ENCODE results near the gene DOC2B. TPM values are rescaled to one million over a fixed set of nuclear protein-coding genes. Genes with fewer than 3 reads are reported as not detected.
A peak's percentile ranks its signal among the peaks of the same experiment; 100 is the strongest.
"Not testable (repeated sequence)": the region's sequence is repeated elsewhere in the genome, so short reads cannot be mapped to it uniquely, and the experiment has no call there.

The DOC2B gene
- under 1 TPM in 1 of 2 experiments, not detected in 1; 0.05 TPM for total RNA-seq

DNA sequence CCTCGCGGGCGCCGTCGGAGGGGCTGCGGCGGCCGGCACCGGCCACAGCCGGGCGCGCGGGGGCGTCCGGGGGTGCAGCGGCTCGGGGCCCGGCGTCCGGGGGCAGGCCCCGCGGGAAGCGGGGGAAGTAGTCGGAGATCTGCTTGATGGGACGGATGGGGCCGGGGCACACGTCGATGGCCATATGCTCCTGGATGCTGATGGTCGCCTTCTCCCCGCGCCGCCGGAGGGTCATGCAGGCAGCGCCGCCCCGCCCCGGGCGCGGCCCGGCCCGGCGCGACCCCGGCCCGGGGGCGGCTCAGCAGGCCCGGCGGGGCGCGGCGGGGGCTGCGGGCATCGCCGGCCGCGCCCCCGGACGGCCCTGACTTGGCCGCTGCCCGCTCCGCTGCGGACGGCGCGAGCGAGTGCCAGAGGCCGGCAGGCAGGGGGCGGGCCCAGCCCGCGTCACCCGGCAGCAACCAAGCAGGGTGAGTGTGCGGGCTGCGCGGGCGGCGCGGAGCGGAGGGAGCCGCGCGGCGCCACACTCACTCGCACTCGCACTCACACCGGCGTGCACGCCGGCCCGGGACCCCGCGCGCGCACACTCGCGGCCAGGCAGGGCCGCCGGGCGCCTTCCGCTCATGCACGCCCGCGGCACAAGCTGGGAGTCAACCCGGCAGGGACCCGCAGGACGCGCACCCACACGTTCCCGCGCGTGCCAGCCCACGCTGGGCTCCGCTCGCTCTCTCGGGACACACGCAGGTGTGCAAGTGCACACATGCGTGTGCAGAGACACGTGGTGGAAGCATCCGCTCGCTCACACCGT is at the start of gene DOC2B:
Gene DOC2B, minus strand, starts transcription at position 406 of the 805 bp plus-strand sequence. Its CDS starts 171 bp downstream, at position 235.
- no peak within 1 kb of the TSS for H3K27ac Mint-ChIP-seq
- H3K4me1 Mint-ChIP-seq: peaks cover 21% of the 10 kb centered on the region
- CTCF ChIA-PET: no interaction called here
- H3K4me3 Mint-ChIP-seq: peak within 1 kb of the TSS; percentile 21
- no peaks in the 10 kb centered on the region for H3K9me3 Mint-ChIP-seq (ENCODE audit: low read depth)
- peaks cover 49% of the 10 kb centered on the region for H3K27me3 Mint-ChIP-seq
- DNase-seq (no peak), ATAC-seq (peak; percentile 59)
- no peaks in the 10 kb centered on the region for H3K36me3 Mint-ChIP-seq

DNA sequence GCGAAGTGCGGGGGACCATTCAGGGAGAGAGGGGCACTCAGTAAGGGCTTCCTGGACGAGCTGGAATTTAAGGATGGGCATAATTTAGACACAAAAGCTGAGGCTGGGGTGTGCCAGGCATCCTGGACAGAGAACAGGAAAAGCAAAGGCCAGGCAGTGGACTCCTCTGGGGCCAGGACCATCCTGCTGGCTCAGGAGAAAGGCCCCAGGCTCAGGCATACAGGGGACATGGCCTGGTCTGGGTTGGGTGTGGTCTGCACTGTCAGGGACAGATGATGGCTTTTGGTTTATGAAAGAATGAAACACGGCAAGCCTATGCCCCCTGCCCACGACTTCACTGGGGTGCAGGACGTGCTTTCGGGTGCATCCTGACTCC is 48.9 kb upstream of the DOC2B start:
- H3K4me1 Mint-ChIP-seq: no peaks in the 10 kb centered on the region
- CTCF ChIA-PET: no interaction called here
- no peak for ATAC-seq
- H3K27me3 Mint-ChIP-seq: no peaks in the 10 kb centered on the region
- no peaks in the 10 kb centered on the region for H3K36me3 Mint-ChIP-seq
- no peak overlapping the region for H3K4me3 Mint-ChIP-seq
- H3K27ac Mint-ChIP-seq: no peak overlapping the region
- H3K9me3 Mint-ChIP-seq (ENCODE audit: low read depth): no peaks in the 10 kb centered on the region
- DNase-seq: no peak

GRCh38 chr17:229709-230394 is 48.4 kb upstream of the DOC2B start:
- Mint-ChIP-seq H3K36me3 (no peaks in the 10 kb centered on the region), H3K27me3 (no peaks in the 10 kb centered on the region), H3K4me3 (no peak overlapping the region), H3K9me3 (ENCODE audit: low read depth) (no peaks in the 10 kb centered on the region), H3K4me1 (no peaks in the 10 kb centered on the region), H3K27ac (no peak overlapping the region)
- CTCF ChIA-PET: no interaction called here
- DNase-seq (no peak), ATAC-seq (no peak)

- DNase-seq (no peak), ATAC-seq (no peak)
- CTCF ChIA-PET: interaction anchor here (0.6 kb wide), 1 partner anchor 60 kb away, joined by 3 read pairs; no protein-coding TSS in a partner anchor
- no peaks in the 10 kb centered on the region for H3K36me3 Mint-ChIP-seq
- H3K27me3 Mint-ChIP-seq: no peaks in the 10 kb centered on the region
- H3K4me3 Mint-ChIP-seq: no peak overlapping the region
- H3K9me3 Mint-ChIP-seq (ENCODE audit: low read depth): no peaks in the 10 kb centered on the region
- H3K4me1 Mint-ChIP-seq: no peaks in the 10 kb centered on the region
- H3K27ac Mint-ChIP-seq: no peak overlapping the region
Observed at GRCh38 chr17:228951-229708, 47.7 kb upstream of the DOC2B start.

DNA sequence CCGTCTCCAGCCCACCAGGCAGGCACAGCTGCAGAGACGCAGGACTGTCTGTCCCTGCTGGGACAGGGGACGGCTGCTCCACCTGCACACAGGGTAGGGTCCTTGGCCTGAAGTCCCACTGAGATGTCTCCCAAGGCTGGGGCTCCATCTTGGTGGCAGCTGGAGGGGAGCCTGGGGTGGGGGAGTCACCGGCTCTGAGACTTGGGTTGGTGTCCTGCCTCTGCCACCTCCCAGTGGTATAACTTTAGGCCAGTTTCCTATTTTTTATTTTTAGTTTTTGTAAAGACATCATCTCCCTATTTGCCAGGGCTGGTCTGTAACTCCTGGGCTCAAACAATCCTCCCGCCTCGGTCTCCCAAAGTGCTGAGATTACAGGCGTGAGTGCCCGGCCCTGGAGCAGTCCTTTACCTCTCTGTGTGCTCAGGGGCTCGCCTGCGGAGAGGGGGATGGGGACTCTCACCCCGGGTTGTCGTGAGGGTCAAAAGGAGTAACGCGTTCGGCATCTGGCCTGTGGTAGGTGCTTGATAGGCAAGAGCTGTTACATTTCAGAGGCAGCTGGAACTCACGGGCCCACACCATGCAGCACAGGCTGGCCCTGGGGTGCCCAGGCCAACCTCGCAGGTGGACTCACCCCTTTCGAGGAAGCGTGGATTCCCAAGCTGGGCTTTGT is 46.6 kb upstream of the DOC2B start:
- Mint-ChIP-seq H3K36me3 (no peaks in the 10 kb centered on the region), H3K9me3 (ENCODE audit: low read depth) (no peaks in the 10 kb centered on the region), H3K27ac (no peak overlapping the region), H3K27me3 (no peaks in the 10 kb centered on the region), H3K4me3 (no peak overlapping the region), H3K4me1 (no peaks in the 10 kb centered on the region)
- no peak for DNase-seq
- CTCF ChIA-PET: interaction anchor here (0.6 kb wide), 1 partner anchor 61 kb away, joined by 3 read pairs; no protein-coding TSS in a partner anchor
- no peak for ATAC-seq

- CTCF ChIA-PET: no interaction called here
- Mint-ChIP-seq H3K27ac (no peak overlapping the region), H3K4me3 (no peak overlapping the region), H3K9me3 (ENCODE audit: low read depth) (no peaks in the 10 kb centered on the region), H3K27me3 (no peaks in the 10 kb centered on the region), H3K4me1 (no peaks in the 10 kb centered on the region), H3K36me3 (no peaks in the 10 kb centered on the region)
- DNase-seq (no peak), ATAC-seq (no peak)
Observed at GRCh38 chr17:227078-227945, 45.9 kb upstream of the DOC2B start.

GRCh38 chr17:226108-227077 is 44.9 kb upstream of the DOC2B start:
- DNase-seq (no peak), ATAC-seq (no peak)
- Mint-ChIP-seq H3K4me1 (no peaks in the 10 kb centered on the region), H3K4me3 (no peak overlapping the region), H3K36me3 (no peaks in the 10 kb centered on the region), H3K27me3 (no peaks in the 10 kb centered on the region), H3K9me3 (ENCODE audit: low read depth) (no peaks in the 10 kb centered on the region), H3K27ac (no peak overlapping the region)
- CTCF ChIA-PET: interaction anchor here (1.3 kb wide), 1 partner anchor 12 kb away, joined by 3 read pairs; no protein-coding TSS in a partner anchor

GRCh38 chr17:225551-225950 is 44.1 kb upstream of the DOC2B start:
- DNase-seq (no peak), ATAC-seq (no peak)
- Mint-ChIP-seq H3K4me1 (no peaks in the 10 kb centered on the region), H3K4me3 (no peak overlapping the region), H3K36me3 (no peaks in the 10 kb centered on the region), H3K27ac (no peak overlapping the region), H3K9me3 (ENCODE audit: low read depth) (no peaks in the 10 kb centered on the region), H3K27me3 (no peaks in the 10 kb centered on the region)
- CTCF ChIA-PET: interaction anchor here (1.3 kb wide), 1 partner anchor 13 kb away, joined by 3 read pairs; no protein-coding TSS in a partner anchor

DNA sequence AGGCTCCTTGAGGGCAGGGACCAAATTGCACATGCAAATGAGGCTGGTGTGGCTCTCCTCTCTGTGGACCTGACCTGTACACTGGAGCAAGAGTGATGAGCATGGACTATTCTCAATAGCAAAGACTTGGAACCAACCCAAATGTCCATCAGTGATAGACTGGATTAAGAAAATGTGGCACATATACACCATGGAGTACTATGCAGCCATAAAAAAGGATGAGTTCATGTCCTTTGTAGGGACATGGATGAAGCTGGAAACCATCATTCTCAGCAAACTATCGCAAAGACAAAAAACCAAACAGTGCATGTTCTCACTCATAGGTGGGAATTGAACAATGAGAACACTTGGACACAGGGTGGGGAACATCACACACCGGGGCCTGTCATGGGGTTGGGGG is 43.1 kb upstream of the DOC2B start:
- ATAC-seq; CTCF ChIA-PET; H3K9me3 Mint-ChIP-seq (ENCODE audit: low read depth); H3K27ac Mint-ChIP-seq; H3K36me3 Mint-ChIP-seq; DNase-seq; H3K4me1 Mint-ChIP-seq; H3K4me3 Mint-ChIP-seq; H3K27me3 Mint-ChIP-seq: not testable (repeated sequence)

GRCh38 chr17:223723-224471 is 42.4 kb upstream of the DOC2B start:
- CTCF ChIA-PET: no interaction called here
- Mint-ChIP-seq H3K36me3 (no peaks in the 10 kb centered on the region), H3K4me1 (no peaks in the 10 kb centered on the region), H3K9me3 (ENCODE audit: low read depth) (no peaks in the 10 kb centered on the region), H3K4me3 (no peak overlapping the region), H3K27ac (no peak overlapping the region), H3K27me3 (no peaks in the 10 kb centered on the region)
- ATAC-seq: no peak
- DNase-seq: no peak

- Mint-ChIP-seq H3K9me3 (ENCODE audit: low read depth) (no peaks in the 10 kb centered on the region), H3K36me3 (no peaks in the 10 kb centered on the region), H3K4me1 (no peaks in the 10 kb centered on the region), H3K27me3 (no peaks in the 10 kb centered on the region), H3K4me3 (no peak overlapping the region), H3K27ac (no peak overlapping the region)
- no peak for ATAC-seq
- CTCF ChIA-PET: no interaction called here
- no peak for DNase-seq
Observed at GRCh38 chr17:222172-222571, 40.7 kb upstream of the DOC2B start.

All from activated CD8-positive, alpha-beta memory T cell treated with anti-CD3 and anti-CD28 coated beads, Interleukin-2, amount 10 ng/mL, durations not matched to agents 7 days and 5 days (primary cell).